K562 (cell line): Measurements from ENCODE around the gene BTBD10. TPM values are rescaled to one million over a fixed set of nuclear protein-coding genes. Genes with fewer than 3 reads are reported as not detected.

Source experiments
- DNMT1 ChIP-seq: fragments of 450-650 bp; IDR thresholded peaks from 2 replicates; pipeline ENCODE4 v1.6.1; 2016; ENCODE audit warnings: antibody characterized with exemption, mild to moderate bottlenecking
- E2F1 ChIP-seq: sonication (generic); formaldehyde crosslinking; IDR thresholded peaks from 2 replicates; pipeline ENCODE4 v1.8.1; 2023; ENCODE audit warnings: mild to moderate bottlenecking, missing genetic modification reagents, moderate library complexity
- EP400 ChIP-seq: fragments of 450-650 bp; IDR thresholded peaks from 2 replicates; pipeline ENCODE4 v1.6.1; 2017; ENCODE audit warnings: antibody characterized with exemption, mild to moderate bottlenecking, moderate library complexity
- ETS2 ChIP-seq: IDR thresholded peaks from 2 replicates; pipeline ENCODE4 v1.6.1; 2016; ENCODE audit warnings: borderline replicate concordance, missing genetic modification characterization, mild to moderate bottlenecking, moderate library complexity, missing compliant biosample characterization; ENCODE audit not compliant: poor library complexity, severe bottlenecking
- FOSL1 ChIP-seq: fragments of 200-800 bp; sonication (Bioruptor generic); conservative IDR thresholded peaks from 2 replicates; pipeline ENCODE4 v1.6.1; 2016; ENCODE audit warnings: missing genetic modification characterization, missing compliant biosample characterization
- MAFF ChIP-seq: IDR thresholded peaks from 2 replicates; pipeline ENCODE4 v1.6.1; 2012; ENCODE audit warnings: low read length, improper control_type of control experiment
- SMAD3 ChIP-seq: fragments of 450-650 bp; formaldehyde crosslinking; conservative IDR thresholded peaks from 2 replicates; pipeline ENCODE4 v1.4.0; 2020; ENCODE audit warnings: mild to moderate bottlenecking
- SMARCA5 ChIP-seq: fragments of 450-650 bp; IDR thresholded peaks from 2 replicates; pipeline ENCODE4 v1.6.1; 2016
- SPI1 ChIP-seq: IDR thresholded peaks from 2 replicates; pipeline ENCODE4 v1.6.1; 2011; ENCODE audit warnings: low read depth, low read length, control low read depth, borderline replicate concordance
- ZFP30 ChIP-seq: fragments of 250-450 bp; sonication (Bioruptor Pico); IDR thresholded peaks from 2 replicates; pipeline ENCODE4 v1.8.0; 2022; ENCODE audit warnings: moderate library complexity, mild to moderate bottlenecking, inconsistent platforms, borderline replicate concordance
- ZNF12 ChIP-seq: sonication (generic); formaldehyde crosslinking; IDR thresholded peaks from 2 replicates; pipeline ENCODE4 v1.4.0; 2020; ENCODE audit warnings: mild to moderate bottlenecking, missing genetic modification reagents
- ZNF311 ChIP-seq: fragments of 250-450 bp; sonication (Bioruptor Pico); IDR thresholded peaks from 2 replicates; pipeline ENCODE4 v1.4.0; 2020; ENCODE audit warnings: mild to moderate bottlenecking, moderate library complexity
- ZNF444 ChIP-seq: fragments of 250-450 bp; sonication (Bioruptor Pico); IDR thresholded peaks from 2 replicates; pipeline ENCODE4 v1.4.0; 2020; ENCODE audit warnings: mild to moderate bottlenecking, moderate library complexity
- ZNF586 ChIP-seq: fragments of 450-650 bp; formaldehyde crosslinking; conservative IDR thresholded peaks from 2 replicates; pipeline ENCODE4 v1.4.0; 2020; ENCODE audit warnings: mild to moderate bottlenecking, moderate library complexity
- ZNF76 ChIP-seq: fragments of 250-450 bp; sonication (Bioruptor Pico); IDR thresholded peaks from 2 replicates; pipeline ENCODE4 v1.4.0; 2020; ENCODE audit warnings: mild to moderate bottlenecking, moderate library complexity, borderline replicate concordance
- ZNF79 ChIP-seq: fragments of 250-450 bp; sonication (Bioruptor Pico); IDR thresholded peaks from 2 replicates; pipeline ENCODE4 v1.4.0; 2020; ENCODE audit warnings: low read depth, mild to moderate bottlenecking, moderate library complexity
- polyA plus RNA-seq, 8 experiments: library from polyadenylated mRNA; depleted of rRNA in 4 of 8; stranded (reverse) in 5 of 8; unstranded in 3 of 8; fragments of >200 nt; fragmentation: Nextera tagmentation in 2 of 8; fragmentation: Illumina TruSeq in 1 of 8; extraction: Ambion mirVana in 2 of 8; extraction: Trizol in 1 of 8; gene quantifications; 2 replicates each; pipeline versions ENCODE4 v1.2.1 to v1.2.3, GENCODE V29; 2011 to 2014; ENCODE audit warnings: inconsistent platforms in 1 of 8, missing spikeins in 1 of 8
- total RNA-seq, 7 experiments: library from RNA; depleted of rRNA in 6 of 7; stranded (reverse); fragments of >200 nt in 6 of 7; fragmentation: Illumina TruSeq in 2 of 7; extraction: Trizol in 2 of 7; gene quantifications; 2 replicates each; pipeline versions ENCODE4 v1.2.1 to v1.2.3, GENCODE V29; 2011 to 2021; ENCODE audit warnings: low replicate concordance in 1 of 7
- TF ChIP-seq, protein P1 (sequence below), 2 experiments: fragments of 150-350 bp in 1 of 2; IDR thresholded peaks; 2 replicates each; pipeline ENCODE4 v1.6.1; 2012 to 2016; ENCODE audit warnings: low read depth in 2 of 2, low read length in 2 of 2, mild to moderate bottlenecking in 1 of 2, moderate library complexity in 1 of 2
- TF ChIP-seq, protein P2 (sequence below): fragments of 450-650 bp; formaldehyde crosslinking; IDR thresholded peaks from 2 replicates; pipeline ENCODE4 v1.4.0; 2020; ENCODE audit warnings: mild to moderate bottlenecking, moderate library complexity
- TF ChIP-seq, protein P3 (sequence below): sonication (generic); formaldehyde crosslinking; IDR thresholded peaks from 2 replicates; pipeline ENCODE4 v1.8.1; 2022; ENCODE audit warnings: missing genetic modification reagents

The BTBD10 gene
- total and polyA plus RNA-seq, 9 of the 15 experiments (the other 6 are each of a cell fraction or from before 2014, with no cell fraction given): 11.6 to 22.8 (median 16.3) TPM

GRCh38 chr11:13462901-13463778 is at the start of gene BTBD10 (continued):
- TF ChIP-seq, protein P1, sequence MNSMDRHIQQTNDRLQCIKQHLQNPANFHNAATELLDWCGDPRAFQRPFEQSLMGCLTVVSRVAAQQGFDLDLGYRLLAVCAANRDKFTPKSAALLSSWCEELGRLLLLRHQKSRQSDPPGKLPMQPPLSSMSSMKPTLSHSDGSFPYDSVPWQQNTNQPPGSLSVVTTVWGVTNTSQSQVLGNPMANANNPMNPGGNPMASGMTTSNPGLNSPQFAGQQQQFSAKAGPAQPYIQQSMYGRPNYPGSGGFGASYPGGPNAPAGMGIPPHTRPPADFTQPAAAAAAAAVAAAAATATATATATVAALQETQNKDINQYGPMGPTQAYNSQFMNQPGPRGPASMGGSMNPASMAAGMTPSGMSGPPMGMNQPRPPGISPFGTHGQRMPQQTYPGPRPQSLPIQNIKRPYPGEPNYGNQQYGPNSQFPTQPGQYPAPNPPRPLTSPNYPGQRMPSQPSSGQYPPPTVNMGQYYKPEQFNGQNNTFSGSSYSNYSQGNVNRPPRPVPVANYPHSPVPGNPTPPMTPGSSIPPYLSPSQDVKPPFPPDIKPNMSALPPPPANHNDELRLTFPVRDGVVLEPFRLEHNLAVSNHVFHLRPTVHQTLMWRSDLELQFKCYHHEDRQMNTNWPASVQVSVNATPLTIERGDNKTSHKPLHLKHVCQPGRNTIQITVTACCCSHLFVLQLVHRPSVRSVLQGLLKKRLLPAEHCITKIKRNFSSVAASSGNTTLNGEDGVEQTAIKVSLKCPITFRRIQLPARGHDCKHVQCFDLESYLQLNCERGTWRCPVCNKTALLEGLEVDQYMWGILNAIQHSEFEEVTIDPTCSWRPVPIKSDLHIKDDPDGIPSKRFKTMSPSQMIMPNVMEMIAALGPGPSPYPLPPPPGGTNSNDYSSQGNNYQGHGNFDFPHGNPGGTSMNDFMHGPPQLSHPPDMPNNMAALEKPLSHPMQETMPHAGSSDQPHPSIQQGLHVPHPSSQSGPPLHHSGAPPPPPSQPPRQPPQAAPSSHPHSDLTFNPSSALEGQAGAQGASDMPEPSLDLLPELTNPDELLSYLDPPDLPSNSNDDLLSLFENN (IDR thresholded peaks at IDR 0.05; ENCODE audit: low read depth in 2 of 2, low read length in 2 of 2): no peak
- no peak for TF ChIP-seq DNMT1
- peak; percentile 82; the same call in 1 of the 2 replicates for TF ChIP-seq MAFF
- no peak for TF ChIP-seq ETS2 (tag)
- TF ChIP-seq ZNF79 (CRISPR knock-in tag): no peak
- TF ChIP-seq SMAD3 (CRISPR knock-in tag): no peak
- no peak; the same call in 1 of the 2 replicates for TF ChIP-seq ZNF12
- TF ChIP-seq SPI1: peak; percentile 81
- TF ChIP-seq ZFP30 (CRISPR knock-in tag): no peak
- TF ChIP-seq ZNF311 (CRISPR knock-in tag): no peak
- no peak for TF ChIP-seq ZNF76 (CRISPR knock-in tag)
- no peak for TF ChIP-seq E2F1 (CRISPR knock-in tag)
- no peak for TF ChIP-seq ZNF586
- TF ChIP-seq, protein P2, sequence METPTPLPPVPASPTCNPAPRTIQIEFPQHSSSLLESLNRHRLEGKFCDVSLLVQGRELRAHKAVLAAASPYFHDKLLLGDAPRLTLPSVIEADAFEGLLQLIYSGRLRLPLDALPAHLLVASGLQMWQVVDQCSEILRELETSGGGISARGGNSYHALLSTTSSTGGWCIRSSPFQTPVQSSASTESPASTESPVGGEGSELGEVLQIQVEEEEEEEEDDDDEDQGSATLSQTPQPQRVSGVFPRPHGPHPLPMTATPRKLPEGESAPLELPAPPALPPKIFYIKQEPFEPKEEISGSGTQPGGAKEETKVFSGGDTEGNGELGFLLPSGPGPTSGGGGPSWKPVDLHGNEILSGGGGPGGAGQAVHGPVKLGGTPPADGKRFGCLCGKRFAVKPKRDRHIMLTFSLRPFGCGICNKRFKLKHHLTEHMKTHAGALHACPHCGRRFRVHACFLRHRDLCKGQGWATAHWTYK (CRISPR knock-in tag): peak; percentile 50; the same call in 1 of the 2 replicates
- TF ChIP-seq ZNF444 (CRISPR knock-in tag): no peak
- peak; percentile 9; the same call in 1 of the 2 replicates for TF ChIP-seq FOSL1 (tag)
- TF ChIP-seq SMARCA5: no peak
- peak; percentile 81 for TF ChIP-seq EP400
- TF ChIP-seq, protein P3, sequence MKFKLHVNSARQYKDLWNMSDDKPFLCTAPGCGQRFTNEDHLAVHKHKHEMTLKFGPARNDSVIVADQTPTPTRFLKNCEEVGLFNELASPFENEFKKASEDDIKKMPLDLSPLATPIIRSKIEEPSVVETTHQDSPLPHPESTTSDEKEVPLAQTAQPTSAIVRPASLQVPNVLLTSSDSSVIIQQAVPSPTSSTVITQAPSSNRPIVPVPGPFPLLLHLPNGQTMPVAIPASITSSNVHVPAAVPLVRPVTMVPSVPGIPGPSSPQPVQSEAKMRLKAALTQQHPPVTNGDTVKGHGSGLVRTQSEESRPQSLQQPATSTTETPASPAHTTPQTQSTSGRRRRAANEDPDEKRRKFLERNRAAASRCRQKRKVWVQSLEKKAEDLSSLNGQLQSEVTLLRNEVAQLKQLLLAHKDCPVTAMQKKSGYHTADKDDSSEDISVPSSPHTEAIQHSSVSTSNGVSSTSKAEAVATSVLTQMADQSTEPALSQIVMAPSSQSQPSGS (CRISPR knock-in tag): no peak
